ENCODE data around the gene EFNA4.

The EFNA4 gene

DNA sequence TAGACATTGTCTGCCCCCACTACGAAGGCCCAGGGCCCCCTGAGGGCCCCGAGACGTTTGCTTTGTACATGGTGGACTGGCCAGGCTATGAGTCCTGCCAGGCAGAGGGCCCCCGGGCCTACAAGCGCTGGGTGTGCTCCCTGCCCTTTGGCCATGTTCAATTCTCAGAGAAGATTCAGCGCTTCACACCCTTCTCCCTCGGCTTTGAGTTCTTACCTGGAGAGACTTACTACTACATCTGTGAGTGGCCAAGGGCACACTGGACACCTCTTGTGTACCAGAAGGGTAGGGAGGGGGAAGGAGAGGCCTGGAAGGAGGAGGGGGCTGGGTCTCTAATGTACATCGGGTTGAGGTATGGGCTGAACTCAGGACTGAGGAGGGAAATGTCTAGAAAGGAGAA lies 3.2 kb downstream of the EFNA4 start:
- Histone ChIP-seq H3K4me2 (ENCODE audit: low read length) (peak overlapping the region; percentile 38; the same call in 1 of the 2 replicates), H3K4me3 (ENCODE audit: low read length) (no peak overlapping the region), H3F3A (ENCODE audit: control insufficient read depth, insufficient read depth) (peaks cover 10% of the 10 kb centered on the region), H3K27me3 (ENCODE audit: control insufficient read depth, low read length) (no peaks in the 10 kb centered on the region), H3K4me1 (ENCODE audit: control insufficient read depth, low read length) (peaks cover 65% of the 10 kb centered on the region), H3K9me3 (ENCODE audit: control insufficient read depth, insufficient read depth, low read length) (no peaks in the 10 kb centered on the region), H3K27ac (ENCODE audit: low read depth, low read length) (no peak overlapping the region), H4K20me1 (ENCODE audit: control insufficient read depth, insufficient read depth, low read depth, low read length) (0 out of 2 replicates have a peak, but pooled peaks cover 3% of the 10 kb centered on the region), H3K9me2 (replicated peaks; ENCODE audit: control insufficient read depth, low read length) (no peaks in the 10 kb centered on the region), H3K36me3 (ENCODE audit: control insufficient read depth, low read length) (peaks cover 39% of the 10 kb centered on the region), H3K79me2 (ENCODE audit: control insufficient read depth, low read length) (peaks cover 19% of the 10 kb centered on the region)
- TF ChIP-seq, protein P1, sequence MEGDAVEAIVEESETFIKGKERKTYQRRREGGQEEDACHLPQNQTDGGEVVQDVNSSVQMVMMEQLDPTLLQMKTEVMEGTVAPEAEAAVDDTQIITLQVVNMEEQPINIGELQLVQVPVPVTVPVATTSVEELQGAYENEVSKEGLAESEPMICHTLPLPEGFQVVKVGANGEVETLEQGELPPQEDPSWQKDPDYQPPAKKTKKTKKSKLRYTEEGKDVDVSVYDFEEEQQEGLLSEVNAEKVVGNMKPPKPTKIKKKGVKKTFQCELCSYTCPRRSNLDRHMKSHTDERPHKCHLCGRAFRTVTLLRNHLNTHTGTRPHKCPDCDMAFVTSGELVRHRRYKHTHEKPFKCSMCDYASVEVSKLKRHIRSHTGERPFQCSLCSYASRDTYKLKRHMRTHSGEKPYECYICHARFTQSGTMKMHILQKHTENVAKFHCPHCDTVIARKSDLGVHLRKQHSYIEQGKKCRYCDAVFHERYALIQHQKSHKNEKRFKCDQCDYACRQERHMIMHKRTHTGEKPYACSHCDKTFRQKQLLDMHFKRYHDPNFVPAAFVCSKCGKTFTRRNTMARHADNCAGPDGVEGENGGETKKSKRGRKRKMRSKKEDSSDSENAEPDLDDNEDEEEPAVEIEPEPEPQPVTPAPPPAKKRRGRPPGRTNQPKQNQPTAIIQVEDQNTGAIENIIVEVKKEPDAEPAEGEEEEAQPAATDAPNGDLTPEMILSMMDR (IDR thresholded peaks at IDR 0.05; ENCODE audit: low read depth, low read length, poor library complexity, severe bottlenecking): no peak
- no peak for TF ChIP-seq EZH2phosphoT487 (IDR thresholded peaks at IDR 0.05; ENCODE audit: borderline replicate concordance, low read length)

DNA sequence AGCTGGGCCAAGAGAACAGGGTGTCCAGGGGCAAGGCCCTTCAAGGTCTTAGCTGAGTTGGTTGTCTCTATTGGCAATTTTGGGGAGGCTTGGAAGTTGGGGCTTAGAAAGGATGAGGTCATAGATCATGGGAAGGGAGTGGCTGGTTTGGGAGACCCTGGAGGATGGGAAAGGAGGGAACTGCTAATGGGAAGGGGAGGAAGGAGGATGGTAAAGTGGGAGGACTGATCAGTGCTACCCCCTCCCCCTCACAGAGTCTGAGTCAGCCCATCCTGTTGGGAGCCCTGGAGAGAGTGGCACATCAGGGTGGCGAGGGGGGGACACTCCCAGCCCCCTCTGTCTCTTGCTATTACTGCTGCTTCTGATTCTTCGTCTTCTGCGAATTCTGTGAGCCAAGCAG lies 5.1 kb downstream of the EFNA4 start:
- Histone ChIP-seq H3K9me2 (replicated peaks; ENCODE audit: control insufficient read depth, low read length) (no peaks in the 10 kb centered on the region), H3K36me3 (ENCODE audit: control insufficient read depth, low read length) (peaks cover 39% of the 10 kb centered on the region), H3K9me3 (ENCODE audit: control insufficient read depth, insufficient read depth, low read length) (no peaks in the 10 kb centered on the region), H3K4me3 (ENCODE audit: low read length) (no peak overlapping the region), H3F3A (ENCODE audit: control insufficient read depth, insufficient read depth) (peaks cover 21% of the 10 kb centered on the region), H3K4me1 (ENCODE audit: control insufficient read depth, low read length) (peaks cover 66% of the 10 kb centered on the region), H3K4me2 (ENCODE audit: low read length) (no peak overlapping the region), H4K20me1 (ENCODE audit: control insufficient read depth, insufficient read depth, low read depth, low read length) (0 out of 2 replicates have a peak, but pooled peaks cover 3% of the 10 kb centered on the region), H3K27ac (ENCODE audit: low read depth, low read length) (no peak overlapping the region), H3K79me2 (ENCODE audit: control insufficient read depth, low read length) (peaks cover 19% of the 10 kb centered on the region), H3K27me3 (ENCODE audit: control insufficient read depth, low read length) (no peaks in the 10 kb centered on the region)
- TF ChIP-seq EZH2phosphoT487 (IDR thresholded peaks at IDR 0.05; ENCODE audit: borderline replicate concordance, low read length): no peak
- TF ChIP-seq, protein P1 (IDR thresholded peaks at IDR 0.05; ENCODE audit: low read depth, low read length, poor library complexity, severe bottlenecking): no peak

DNA sequence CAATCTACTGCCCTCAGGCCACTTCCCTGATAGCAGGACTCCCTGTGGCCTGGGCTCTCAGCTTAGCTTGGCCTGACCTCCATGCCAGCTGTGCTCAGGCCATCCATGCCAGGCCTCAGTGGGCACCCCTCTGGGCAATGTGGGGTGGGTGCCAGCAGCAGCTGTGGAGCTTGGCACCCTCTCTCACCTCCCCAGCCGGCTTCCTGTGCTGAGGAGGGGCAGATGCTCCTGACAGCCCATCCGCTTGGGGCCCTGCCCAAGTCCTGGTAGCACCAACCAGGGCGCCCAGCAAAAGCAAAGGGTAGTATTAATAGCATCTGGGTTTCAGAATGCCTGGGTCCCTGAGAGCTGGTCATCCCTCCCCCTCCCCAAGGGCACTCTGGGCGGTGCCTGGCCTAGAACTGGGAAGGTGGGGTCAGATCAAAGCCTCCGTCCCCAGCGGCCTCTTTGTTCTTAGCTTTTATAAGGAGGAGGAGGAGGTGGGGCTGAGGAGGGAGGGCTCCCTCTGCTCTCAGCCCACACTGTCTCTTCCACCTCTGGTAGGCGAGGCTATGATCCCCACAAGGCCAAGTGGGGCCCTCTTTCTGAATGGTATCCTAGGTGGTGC lies 6.1 kb downstream of the EFNA4 start:
- peak overlapping the region; percentile 84 for H3K4me2 ChIP-seq (ENCODE audit: low read length)
- TF ChIP-seq, protein P1 (IDR thresholded peaks at IDR 0.05; ENCODE audit: low read depth, low read length, poor library complexity, severe bottlenecking): no peak
- no peak for TF ChIP-seq EZH2phosphoT487 (IDR thresholded peaks at IDR 0.05; ENCODE audit: borderline replicate concordance, low read length)
- H3K4me1 ChIP-seq (ENCODE audit: control insufficient read depth, low read length): peaks cover 70% of the 10 kb centered on the region

More for the DNA sequence above, 6.1 kb downstream of the EFNA4 start:
- Histone ChIP-seq H4K20me1 (ENCODE audit: control insufficient read depth, insufficient read depth, low read depth, low read length) (0 out of 2 replicates have a peak, but pooled peaks cover 2% of the 10 kb centered on the region), H3K27me3 (ENCODE audit: control insufficient read depth, low read length) (no peaks in the 10 kb centered on the region), H3K79me2 (ENCODE audit: control insufficient read depth, low read length) (peaks cover 9% of the 10 kb centered on the region), H3K4me3 (ENCODE audit: low read length) (no peak overlapping the region), H3K36me3 (ENCODE audit: control insufficient read depth, low read length) (peaks cover 39% of the 10 kb centered on the region), H3K9me3 (ENCODE audit: control insufficient read depth, insufficient read depth, low read length) (no peaks in the 10 kb centered on the region), H3K27ac (ENCODE audit: low read depth, low read length) (no peak overlapping the region), H3K9me2 (replicated peaks; ENCODE audit: control insufficient read depth, low read length) (no peaks in the 10 kb centered on the region), H3F3A (ENCODE audit: control insufficient read depth, insufficient read depth) (peaks cover 19% of the 10 kb centered on the region)
